ENCODE results near the gene CD59. TPM values are rescaled to one million over a fixed set of nuclear protein-coding genes. Genes with fewer than 3 reads are reported as not detected.

The CD59 gene
- total and polyA plus RNA-seq, 10 of the 15 experiments (the other 5 are each of a cell fraction or from before 2014, with no cell fraction given), result 55.5 to 256 (median 181) TPM

GRCh38 chr11:33712436-33712835 lies 23.8 kb downstream of the CD59 start:
- Histone ChIP-seq H3K36me3 (ENCODE audit: control insufficient read depth in 2 of 2, insufficient read depth in 2 of 2, low read length in 1 of 2) (peaks cover 13 to 48% of the 10 kb centered on the region in 2 experiments), H3K27me3 (replicated peaks in 1 of 2; ENCODE audit: control insufficient read depth in 2 of 2, insufficient read depth in 2 of 2, low read length in 1 of 2) (no peaks in the 10 kb centered on the region), H3K9ac (ENCODE audit: control insufficient read depth, insufficient read depth, low read length) (no peak overlapping the region), H3K27ac (ENCODE audit: control insufficient read depth, insufficient read depth) (no peak overlapping the region), H4K20me1 (ENCODE audit: control insufficient read depth, insufficient read depth) (peaks cover 2% of the 10 kb centered on the region; the same call in 1 of the 2 replicates), H3K4me2 (ENCODE audit: control insufficient read depth, insufficient read depth) (no peak overlapping the region), H3K9me3 (replicated peaks; ENCODE audit: control insufficient read depth, insufficient read depth, low read length) (no peaks in the 10 kb centered on the region), H3K79me2 (ENCODE audit: control insufficient read depth, insufficient read depth, low read length) (no peaks in the 10 kb centered on the region), H3K4me3 (no peak overlapping the region), H3K4me1 (ENCODE audit: control insufficient read depth, insufficient read depth, low read length) (no peaks in the 10 kb centered on the region), H2AFZ (ENCODE audit: control insufficient read depth, low read depth, low read length) (no peak overlapping the region)
- ATAC-seq (no peak), DNase-seq (ENCODE audit: low read depth, low spot score) (no peak), FAIRE-seq (no peak)
- intact Hi-C loops (cut with micrococcal nuclease; ENCODE audit: unreplicated experiment) (no loop called here), in situ Hi-C loops (cut with MboI) (no loop called here)
- no TSS peak for BruUV-seq (replicated peaks)
- CTCF ChIA-PET, result interaction anchor here (9.4 kb wide), 1 partner anchor 31 kb away, joined by 276 read pairs; no protein-coding TSS in a partner anchor
- TF ChIP-seq RUNX3 (IDR thresholded peaks at IDR 0.05; ENCODE audit: low read length) (no peak), ASH2L (IDR thresholded peaks at IDR 0.05; ENCODE audit: borderline replicate concordance, low read depth) (no peak), ATF7 (IDR thresholded peaks at IDR 0.05; ENCODE audit: low read depth) (no peak), TBL1XR1 (IDR thresholded peaks at IDR 0.05; ENCODE audit: low read depth, low read length) (no peak), MYB (IDR thresholded peaks at IDR 0.05; ENCODE audit: borderline replicate concordance, low read depth, low read length) (no peak), ZNF24 (IDR thresholded peaks at IDR 0.05) (no peak), SMC3 (IDR thresholded peaks at IDR 0.05; ENCODE audit: borderline replicate concordance, low read length) (no peak), KDM1A (IDR thresholded peaks at IDR 0.05; ENCODE audit: borderline replicate concordance) (no peak), ZNF622 (IDR thresholded peaks at IDR 0.05) (no peak), ZBED1 (IDR thresholded peaks at IDR 0.05; ENCODE audit: borderline replicate concordance) (no peak), SP1 (IDR thresholded peaks at IDR 0.05; ENCODE audit: low read depth, low read length) (no peak), CEBPB (IDR thresholded peaks at IDR 0.05; ENCODE audit: borderline replicate concordance in 1 of 2, low read depth in 2 of 2, low read length in 2 of 2) (no peak)
- TF ChIP-seq, protein P1, sequence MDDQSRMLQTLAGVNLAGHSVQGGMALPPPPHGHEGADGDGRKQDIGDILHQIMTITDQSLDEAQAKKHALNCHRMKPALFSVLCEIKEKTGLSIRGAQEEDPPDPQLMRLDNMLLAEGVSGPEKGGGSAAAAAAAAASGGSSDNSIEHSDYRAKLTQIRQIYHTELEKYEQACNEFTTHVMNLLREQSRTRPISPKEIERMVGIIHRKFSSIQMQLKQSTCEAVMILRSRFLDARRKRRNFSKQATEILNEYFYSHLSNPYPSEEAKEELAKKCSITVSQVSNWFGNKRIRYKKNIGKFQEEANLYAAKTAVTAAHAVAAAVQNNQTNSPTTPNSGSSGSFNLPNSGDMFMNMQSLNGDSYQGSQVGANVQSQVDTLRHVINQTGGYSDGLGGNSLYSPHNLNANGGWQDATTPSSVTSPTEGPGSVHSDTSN (IDR thresholded peaks at IDR 0.05; ENCODE audit: insufficient replicate concordance, low read depth, low read length), result no peak
- TF ChIP-seq, protein P2, sequence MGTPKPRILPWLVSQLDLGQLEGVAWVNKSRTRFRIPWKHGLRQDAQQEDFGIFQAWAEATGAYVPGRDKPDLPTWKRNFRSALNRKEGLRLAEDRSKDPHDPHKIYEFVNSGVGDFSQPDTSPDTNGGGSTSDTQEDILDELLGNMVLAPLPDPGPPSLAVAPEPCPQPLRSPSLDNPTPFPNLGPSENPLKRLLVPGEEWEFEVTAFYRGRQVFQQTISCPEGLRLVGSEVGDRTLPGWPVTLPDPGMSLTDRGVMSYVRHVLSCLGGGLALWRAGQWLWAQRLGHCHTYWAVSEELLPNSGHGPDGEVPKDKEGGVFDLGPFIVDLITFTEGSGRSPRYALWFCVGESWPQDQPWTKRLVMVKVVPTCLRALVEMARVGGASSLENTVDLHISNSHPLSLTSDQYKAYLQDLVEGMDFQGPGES (IDR thresholded peaks at IDR 0.05), result no peak
- POLR2A ChIA-PET, result no interaction called here
- 82% methylated on average over 3 of the region's 3 CpGs for WGBS (ENCODE audit: insufficient coverage, insufficient replicate concordance, low lambda C conversion rate, missing lambda C conversion rate)
- SMC1A ChIA-PET (ENCODE audit: uncharacterized antibody, unreplicated experiment), result interaction anchor here (0.6 to 10.8 kb wide), 2 partner anchors 29 to 74 kb away, joined by 4 to 153 read pairs; no protein-coding TSS in a partner anchor
- RAD21 ChIA-PET (ENCODE audit: unreplicated experiment), result no interaction called here
